GM19395 (cell line): ENCODE results near the gene IMPG1.

ENCODE experiments used
- ATAC-seq: cut with Tn5 transposase; IDR thresholded peaks from one replicate; pipeline ENCODE4 v1.9.1; 2021; ENCODE audit warnings: mild to moderate bottlenecking, moderate library complexity; ENCODE audit not compliant: unreplicated experiment

Gene IMPG1, protein sequence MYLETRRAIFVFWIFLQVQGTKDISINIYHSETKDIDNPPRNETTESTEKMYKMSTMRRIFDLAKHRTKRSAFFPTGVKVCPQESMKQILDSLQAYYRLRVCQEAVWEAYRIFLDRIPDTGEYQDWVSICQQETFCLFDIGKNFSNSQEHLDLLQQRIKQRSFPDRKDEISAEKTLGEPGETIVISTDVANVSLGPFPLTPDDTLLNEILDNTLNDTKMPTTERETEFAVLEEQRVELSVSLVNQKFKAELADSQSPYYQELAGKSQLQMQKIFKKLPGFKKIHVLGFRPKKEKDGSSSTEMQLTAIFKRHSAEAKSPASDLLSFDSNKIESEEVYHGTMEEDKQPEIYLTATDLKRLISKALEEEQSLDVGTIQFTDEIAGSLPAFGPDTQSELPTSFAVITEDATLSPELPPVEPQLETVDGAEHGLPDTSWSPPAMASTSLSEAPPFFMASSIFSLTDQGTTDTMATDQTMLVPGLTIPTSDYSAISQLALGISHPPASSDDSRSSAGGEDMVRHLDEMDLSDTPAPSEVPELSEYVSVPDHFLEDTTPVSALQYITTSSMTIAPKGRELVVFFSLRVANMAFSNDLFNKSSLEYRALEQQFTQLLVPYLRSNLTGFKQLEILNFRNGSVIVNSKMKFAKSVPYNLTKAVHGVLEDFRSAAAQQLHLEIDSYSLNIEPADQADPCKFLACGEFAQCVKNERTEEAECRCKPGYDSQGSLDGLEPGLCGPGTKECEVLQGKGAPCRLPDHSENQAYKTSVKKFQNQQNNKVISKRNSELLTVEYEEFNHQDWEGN

DNA sequence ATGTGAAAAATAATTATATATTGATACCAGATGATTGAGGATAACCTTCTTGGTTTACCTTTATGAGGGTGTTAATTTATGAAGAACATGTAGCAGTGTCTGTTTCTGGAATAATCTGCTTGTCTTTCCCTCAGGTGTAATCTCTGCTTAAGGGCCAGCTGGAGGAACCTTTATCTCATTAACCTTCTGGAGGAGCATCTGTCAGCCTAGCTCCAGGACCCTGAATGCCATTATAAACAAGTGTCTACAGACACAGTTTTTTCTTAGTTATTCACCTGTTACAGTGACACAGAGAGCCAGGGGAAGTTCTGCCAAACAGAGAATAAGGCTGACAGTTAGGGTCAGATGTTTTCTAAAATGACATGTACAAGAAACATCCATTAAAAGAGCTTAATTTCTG, at the start of gene IMPG1:
Gene IMPG1 (minus strand): TSS at position 101 of the 400 bp plus-strand sequence. CDS start 174 bp downstream, outside the sequence.
- no peak for ATAC-seq

GRCh38 chr6:76120302-76120701, 47.8 kb upstream of the IMPG1 start:
- ATAC-seq = no peak

GRCh38 chr6:76073281-76073680, 819 bp upstream of the IMPG1 start:
- ATAC-seq = no peak

GRCh38 chr6:76057469-76057868, 15.0 kb downstream of the IMPG1 start:
- ATAC-seq = no peak

DNA sequence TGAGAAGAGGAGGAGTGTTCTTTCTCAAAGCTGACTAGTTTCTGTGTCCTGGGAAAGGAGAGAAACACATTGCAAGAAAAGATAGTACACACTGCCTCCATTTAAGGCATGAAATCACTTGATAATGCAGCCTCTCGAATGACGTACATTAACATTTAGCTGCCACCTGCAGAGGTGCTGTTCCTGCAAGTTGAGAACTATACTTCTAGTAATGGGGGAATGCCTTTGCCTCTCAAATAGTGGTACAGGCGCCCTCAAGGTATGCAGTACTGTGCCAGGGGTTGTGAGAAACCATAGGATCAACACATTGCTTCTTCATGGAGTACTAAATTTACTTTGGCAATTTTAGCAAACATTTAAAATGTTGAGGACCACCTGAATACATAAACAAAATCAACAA, 20.1 kb downstream of the IMPG1 start:
- ATAC-seq = no peak

DNA sequence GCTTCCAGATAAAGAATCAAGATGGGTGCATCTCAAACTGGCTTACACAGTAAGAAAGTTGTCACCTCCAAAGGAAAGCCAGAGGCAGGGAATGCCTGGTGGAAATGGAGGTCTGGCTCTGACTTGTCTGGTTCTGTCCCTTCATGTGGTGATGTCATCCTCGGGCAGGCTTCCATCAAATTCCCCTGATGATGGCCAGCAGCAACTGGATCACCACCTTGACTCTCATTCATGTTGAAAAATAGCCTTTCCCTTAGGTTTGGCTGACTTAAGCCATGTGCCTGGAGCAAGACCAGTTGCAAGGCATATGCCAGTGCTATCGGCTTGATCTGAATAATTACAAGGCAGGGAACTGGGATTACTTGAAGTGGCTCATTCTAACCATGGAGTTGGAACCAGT, 28.8 kb downstream of the IMPG1 start:
- no peak for ATAC-seq

GRCh38 chr6:76035713-76036112, 36.7 kb downstream of the IMPG1 start:
- ATAC-seq = no peak

- no peak for ATAC-seq
Observed at GRCh38 chr6:76026101-76026500, 46.4 kb downstream of the IMPG1 start.

GRCh38 chr6:76014626-76015530, 57.6 kb downstream of the IMPG1 start:
- ATAC-seq = no peak

GRCh38 chr6:76004202-76004601, 68.3 kb downstream of the IMPG1 start:
- peak; percentile 70 for ATAC-seq

DNA sequence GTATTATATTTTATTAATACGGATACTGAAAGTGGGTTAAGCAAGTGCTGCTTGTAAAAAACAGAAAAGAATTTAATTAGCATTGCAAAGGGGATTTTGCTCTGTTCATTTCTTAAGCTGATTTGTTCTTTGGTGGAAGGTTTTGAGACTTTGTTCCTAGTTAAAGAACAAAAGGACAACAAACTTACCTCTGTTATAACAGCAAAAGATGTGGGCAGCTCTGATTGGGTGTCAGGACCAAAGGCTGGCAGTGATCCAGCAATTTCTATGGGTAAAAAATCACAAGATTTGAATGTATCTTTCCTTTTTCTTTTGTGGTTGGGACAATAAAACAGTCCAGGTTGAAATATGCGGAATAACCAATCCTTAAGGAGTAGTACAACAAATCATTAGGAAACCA, 68.8 kb downstream of the IMPG1 start:
- no peak for ATAC-seq

DNA sequence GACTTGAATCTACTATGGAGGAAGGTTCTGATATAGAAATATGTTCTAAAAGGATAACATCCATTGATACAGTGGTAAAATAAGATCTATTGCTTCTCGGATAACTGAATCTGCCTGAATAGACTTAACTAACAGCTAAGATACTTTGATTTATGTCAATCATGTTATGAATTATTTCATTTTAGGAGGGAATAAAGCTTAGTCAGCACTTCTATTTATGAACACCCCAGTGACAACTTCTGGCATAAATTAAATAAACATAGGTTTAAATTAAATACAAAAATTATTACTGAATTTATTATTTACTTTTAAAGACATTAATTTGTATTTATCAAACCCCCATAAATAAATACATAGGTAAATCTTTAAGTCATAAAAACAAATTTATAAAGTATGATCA, 69.3 kb downstream of the IMPG1 start:
- no peak for ATAC-seq

GRCh38 chr6:76000629-76001028, 71.8 kb downstream of the IMPG1 start:
- ATAC-seq = no peak

GRCh38 chr6:75997696-75998095, 74.8 kb downstream of the IMPG1 start:
- ATAC-seq = no peak

DNA sequence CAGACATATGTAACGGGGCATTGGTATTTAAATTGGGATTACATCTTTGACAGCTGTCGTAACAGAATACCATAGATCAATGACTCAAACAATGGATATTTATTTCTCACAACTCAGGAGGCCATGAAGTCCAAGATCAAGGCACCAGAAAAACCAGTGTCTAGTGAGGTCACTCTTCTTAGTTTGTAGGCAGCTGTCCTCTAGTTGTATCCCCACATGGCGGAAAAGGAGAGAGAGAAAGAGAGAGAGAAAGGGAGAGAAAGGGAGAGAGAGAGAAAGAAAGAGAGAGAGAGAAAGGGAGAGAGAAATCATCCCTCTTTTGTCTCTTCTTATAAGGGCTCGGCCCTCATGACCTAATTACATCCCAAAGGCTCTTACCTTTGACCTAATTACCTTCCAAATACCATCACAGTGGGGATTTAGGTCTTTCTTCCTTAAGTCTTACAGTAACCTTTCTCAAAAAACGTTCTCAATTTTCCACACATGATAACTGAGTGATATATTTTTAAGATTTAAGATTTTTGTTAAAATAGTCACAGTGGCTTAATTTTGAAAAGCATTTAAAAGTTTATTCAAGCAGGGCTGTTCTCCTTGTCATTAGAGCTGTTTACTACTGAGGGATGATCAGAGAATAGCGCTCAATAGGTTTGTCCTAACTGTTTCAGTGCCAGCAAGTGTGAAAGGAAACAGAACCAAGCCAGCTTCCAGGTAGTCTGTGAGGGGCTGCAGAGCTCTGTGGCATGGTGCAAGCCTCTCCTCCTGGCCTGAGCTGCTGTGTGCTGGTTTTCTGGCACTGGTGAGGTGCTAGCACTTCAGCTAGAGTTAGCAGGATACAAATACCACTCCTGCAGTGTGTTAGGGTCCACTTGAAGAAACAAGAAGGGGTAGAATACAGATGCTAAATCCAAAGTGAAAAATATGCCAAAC, 79.0 kb downstream of the IMPG1 start:
- no peak for ATAC-seq

- no peak for ATAC-seq
Observed at GRCh38 chr6:75991941-75992340, 80.5 kb downstream of the IMPG1 start.

DNA sequence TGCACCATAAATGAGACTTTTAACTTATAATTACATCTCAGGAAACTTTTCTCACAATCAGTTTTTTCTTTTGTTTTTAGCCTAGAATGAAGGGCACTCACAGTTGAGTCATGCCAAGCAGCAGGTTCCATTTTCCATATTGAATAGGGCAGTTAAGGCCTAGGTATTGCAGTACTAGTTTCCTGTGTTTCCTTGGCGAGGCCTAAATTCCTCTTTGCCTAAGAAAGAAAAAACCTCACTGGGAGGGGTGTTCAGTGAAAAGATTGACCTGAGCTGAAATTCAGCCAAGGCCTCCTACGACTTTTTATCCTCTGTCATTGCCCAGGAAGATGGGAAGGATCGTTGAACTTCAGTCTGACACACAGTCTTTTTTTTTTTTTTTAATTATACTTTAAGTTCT, 85.5 kb downstream of the IMPG1 start:
- ATAC-seq = no peak

- no peak for ATAC-seq
Observed at GRCh38 chr6:75975904-75976303, 96.6 kb downstream of the IMPG1 start.

GRCh38 chr6:75970093-75970492, 102.4 kb downstream of the IMPG1 start:
- no peak for ATAC-seq

GRCh38 chr6:75968143-75968542, 104.3 kb downstream of the IMPG1 start:
- ATAC-seq = no peak
